CD4-positive, alpha-beta T cell (primary cell): ENCODE results near the gene ATRNL1. TPM values are rescaled to one million over a fixed set of nuclear protein-coding genes. Genes with fewer than 3 reads are reported as not detected.
A peak's percentile ranks its signal among the peaks of the same experiment; 100 is the strongest.

Source experiments
- ATAC-seq: fragments of 200-7000 bp; cut with Tn5 transposase; one replicate; pipeline ENCODE4 v1.10.0; 2022; ENCODE audit warnings: mild to moderate bottlenecking; ENCODE audit not compliant: poor library complexity
- CTCF ChIA-PET: fragments of 350-600 bp; sonication (Branson Sonifier 250); formaldehyde crosslinking; loops from one replicate; lab custom pipeline; 2021; ENCODE audit warnings: antibody characterized with exemption, inconsistent platforms; lab: Charles Lee
- POLR2A ChIA-PET: fragments of 350-600 bp; sonication (Branson Sonifier 250); formaldehyde crosslinking; loops from one replicate; lab custom pipeline; 2021; ENCODE audit warnings: antibody characterized with exemption, inconsistent platforms; lab: Charles Lee
- DNase-seq, 14 experiments: peaks; one replicate each; pipeline ENCODE4 v3.0.0-alpha.2; 2013 to 2020; ENCODE audit warnings: mixed read lengths in 2 of 14
- H3K27ac ChIP-seq, 2 donors: one replicate each; pipeline versions ENCODE4 v1.5.1 to v1.7.0; 2013; ENCODE audit warnings: low read length in 2 of 2, low read depth in 1 of 2, mild to moderate bottlenecking in 1 of 2
- H3K27me3 ChIP-seq, 2 experiments: 1 replicate in 1 of 2; 2 replicates in 1 of 2; pipeline versions ENCODE4 v1.6.1 to v1.7.0; 2013; ENCODE audit warnings: low read length in 2 of 2, control low read depth in 1 of 2, mild to moderate bottlenecking in 1 of 2, moderate library complexity in 1 of 2; ENCODE audit not compliant: insufficient read depth in 2 of 2, control insufficient read depth in 1 of 2
- H3K36me3 ChIP-seq: one replicate; pipeline ENCODE4 v1.6.1; 2013; ENCODE audit warnings: low read length, control low read depth; ENCODE audit not compliant: insufficient read depth
- H3K4me1 ChIP-seq: one replicate; pipeline ENCODE4 v1.6.1; 2013; ENCODE audit warnings: low read length, control low read depth; ENCODE audit not compliant: insufficient read depth
- H3K4me3 ChIP-seq: one replicate; pipeline ENCODE4 v1.5.1; 2013; ENCODE audit warnings: mild to moderate bottlenecking, low read length, moderate library complexity
- H3K9me3 ChIP-seq, 2 experiments: 1 replicate in 1 of 2; 2 replicates in 1 of 2; pipeline versions ENCODE4 v1.6.1 to v1.7.0; 2013; ENCODE audit warnings: low read length in 2 of 2, mild to moderate bottlenecking in 2 of 2, control low read depth in 1 of 2, moderate library complexity in 1 of 2; ENCODE audit not compliant: control insufficient read depth in 1 of 2, insufficient read depth in 1 of 2
- H3K27ac Mint-ChIP-seq: one replicate; pipeline ENCODE4 v1.8.0; 2020; ENCODE audit warnings: mixed read lengths
- H3K27me3 Mint-ChIP-seq: one replicate; pipeline ENCODE4 v1.8.0; 2021; ENCODE audit warnings: mixed read lengths
- H3K36me3 Mint-ChIP-seq: one replicate; pipeline ENCODE4 v1.8.0; 2021; ENCODE audit warnings: low read depth, mixed read lengths
- H3K4me1 Mint-ChIP-seq: one replicate; pipeline ENCODE4 v1.8.0; 2021; ENCODE audit warnings: low read depth, mixed read lengths
- H3K4me3 Mint-ChIP-seq: one replicate; pipeline ENCODE4 v1.8.0; 2020; ENCODE audit warnings: mild to moderate bottlenecking, mixed read lengths
- H3K9me3 Mint-ChIP-seq: one replicate; pipeline ENCODE4 v1.8.0; 2020; ENCODE audit warnings: mixed read lengths
- CTCF ChIP-seq: fragments of 200-600 bp; IDR thresholded peaks from one replicate; pipeline ENCODE4 v1.8.0; 2022; ENCODE audit warnings: antibody characterized with exemption, mild to moderate bottlenecking
- intact Hi-C, 2 experiments: fragments of 100-400 bp; cut with DNase I in 1 of 2; cut with micrococcal nuclease in 1 of 2; formaldehyde crosslinking; loops; one replicate each; pipeline versions ENCODE4 v1.15.1 to v1.9.0; 2023 to 2025; cut with DNase I, micrococcal nuclease
- total RNA-seq, 174 experiments: library from RNA in 2 of 174; stranded (reverse) in 2 of 174; gene quantifications; one replicate each; pipeline ENCODE4 v1.2.3 and lab custom pipeline; 2021 to 2026

The ATRNL1 gene
- total RNA-seq, 2 experiments from 2014 or later: not detected

DNA sequence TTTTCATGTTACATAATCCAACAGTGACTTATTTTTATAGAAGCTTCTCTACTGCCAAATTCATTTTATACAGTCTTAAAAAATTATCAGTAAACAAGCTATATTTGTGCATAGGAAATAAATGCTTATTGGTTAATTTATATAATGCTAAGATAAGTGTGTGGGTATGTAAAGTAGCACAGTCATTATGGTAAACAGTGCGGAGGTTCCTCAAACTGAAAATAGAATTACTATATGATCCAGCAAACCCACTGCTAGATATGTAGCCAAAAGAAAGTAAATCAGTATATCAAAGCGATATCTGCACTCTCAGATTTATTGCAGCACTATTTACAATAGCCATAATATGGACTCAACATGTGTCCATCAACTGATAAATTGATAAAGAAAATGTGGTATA is 71.1 kb downstream of the ATRNL1 start:
- no peak overlapping the region for H3K27ac Mint-ChIP-seq
- no peaks in the 10 kb centered on the region for H3K4me1 Mint-ChIP-seq
- no peak overlapping the region for H3K4me3 ChIP-seq
- no peak for DNase-seq
- H3K4me3 Mint-ChIP-seq: no peak overlapping the region
- TF ChIP-seq CTCF: no peak
- no peak for ATAC-seq
- H3K36me3 ChIP-seq: no peaks in the 10 kb centered on the region
- no peaks in the 10 kb centered on the region for H3K9me3 Mint-ChIP-seq
- H3K27me3 Mint-ChIP-seq: peaks cover 5% of the 10 kb centered on the region
- no peaks in the 10 kb centered on the region for H3K27me3 ChIP-seq
- H3K9me3 ChIP-seq: no peaks in the 10 kb centered on the region
- no peaks in the 10 kb centered on the region for H3K4me1 ChIP-seq
- CTCF ChIA-PET: no interaction called here
- no peaks in the 10 kb centered on the region for H3K36me3 Mint-ChIP-seq
- no peak overlapping the region for H3K27ac ChIP-seq
- intact Hi-C loops: no loop called here
- POLR2A ChIA-PET: no interaction called here

DNA sequence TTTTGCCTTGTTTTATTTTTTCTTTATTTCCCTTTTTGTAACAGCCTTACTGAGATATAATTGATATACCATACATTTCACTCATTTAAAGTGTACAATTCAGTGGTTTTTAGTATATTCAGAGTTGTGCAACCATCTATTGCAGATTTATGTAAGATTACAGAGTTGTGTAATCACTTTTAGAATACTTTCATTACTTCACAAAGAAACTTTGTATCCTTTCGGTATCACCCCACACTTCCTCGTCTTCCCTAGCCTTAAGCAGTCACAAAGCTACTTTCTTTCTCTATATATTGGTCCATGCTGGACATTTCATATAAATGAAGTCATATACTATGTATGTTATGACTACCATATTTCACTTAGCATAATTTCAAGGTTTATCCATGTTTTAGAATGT is 74.6 kb downstream of the ATRNL1 start:
- Mint-ChIP-seq H3K4me1 (no peaks in the 10 kb centered on the region), H3K27me3 (peaks cover 1% of the 10 kb centered on the region), H3K27ac (no peak overlapping the region), H3K4me3 (no peak overlapping the region), H3K9me3 (no peaks in the 10 kb centered on the region), H3K36me3 (no peaks in the 10 kb centered on the region)
- H3K4me3 ChIP-seq: no peak overlapping the region
- TF ChIP-seq CTCF: no peak
- peak in 2 of 14 experiments; percentile 5 to 9 for DNase-seq
- no peaks in the 10 kb centered on the region for H3K36me3 ChIP-seq
- no peaks in the 10 kb centered on the region for H3K27me3 ChIP-seq
- intact Hi-C loops: no loop called here
- H3K4me1 ChIP-seq: no peaks in the 10 kb centered on the region
- POLR2A ChIA-PET: no interaction called here
- no peaks in the 10 kb centered on the region for H3K9me3 ChIP-seq
- CTCF ChIA-PET: no interaction called here
- H3K27ac ChIP-seq: no peak overlapping the region
- ATAC-seq: no peak

DNA sequence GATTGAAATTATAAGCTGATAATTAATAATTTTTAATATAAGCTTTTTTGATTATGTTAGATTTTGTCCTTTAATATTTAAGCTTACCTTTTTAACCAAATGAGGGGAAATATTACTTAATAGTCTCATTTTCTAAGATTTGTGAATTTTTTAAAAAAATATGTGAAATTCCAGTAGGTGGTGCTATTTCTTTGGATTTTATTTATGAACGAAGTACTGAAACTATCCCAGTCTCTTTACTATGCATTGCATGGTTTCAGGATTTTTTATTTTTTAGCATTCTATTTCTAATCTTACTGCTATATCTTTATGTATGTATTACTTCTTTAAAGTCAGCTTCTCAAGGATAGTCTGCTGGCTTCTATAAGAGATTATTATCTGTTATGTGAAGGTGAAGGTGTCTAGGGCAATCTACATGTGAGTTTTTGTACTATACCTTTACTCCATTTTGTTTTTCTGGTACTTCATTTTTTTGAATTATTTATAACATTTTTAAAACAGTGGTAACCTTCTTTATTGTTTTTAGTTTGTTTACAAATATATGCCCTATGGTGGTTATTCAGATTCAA is 78.3 kb downstream of the ATRNL1 start:
- intact Hi-C loops: loop anchor here in 1 of 2 experiments (2.0 kb wide), 1 partner anchor 1213 kb away; no protein-coding TSS in a partner anchor
- H3K4me3 Mint-ChIP-seq: no peak overlapping the region
- CTCF ChIA-PET: interaction anchor here (1.3 kb wide), 1 partner anchor 8 kb away, joined by 3 read pairs; no protein-coding TSS in a partner anchor

More for the DNA sequence above, 78.3 kb downstream of the ATRNL1 start:
- no peaks in the 10 kb centered on the region for H3K4me1 ChIP-seq
- POLR2A ChIA-PET: interaction anchor here (0.9 kb wide), 1 partner anchor 10 kb away, joined by 3 read pairs; no protein-coding TSS in a partner anchor
- no peak for ATAC-seq
- no peaks in the 10 kb centered on the region for H3K36me3 Mint-ChIP-seq
- peaks cover 4% of the 10 kb centered on the region for H3K27me3 Mint-ChIP-seq
- no peaks in the 10 kb centered on the region for H3K9me3 ChIP-seq
- no peak for DNase-seq
- no peaks in the 10 kb centered on the region for H3K4me1 Mint-ChIP-seq
- no peak overlapping the region for H3K4me3 ChIP-seq
- H3K36me3 ChIP-seq: no peaks in the 10 kb centered on the region
- TF ChIP-seq CTCF: no peak
- H3K27ac Mint-ChIP-seq: no peak overlapping the region
- peaks cover 0 to 3% of the 10 kb centered on the region in 2 experiments for H3K27me3 ChIP-seq
- H3K9me3 Mint-ChIP-seq: no peaks in the 10 kb centered on the region
- H3K27ac ChIP-seq: no peak overlapping the region
